Activated CD4-positive, alpha-beta T cell treated with anti-CD3 and anti-CD28 coated beads for 36 hours (primary cell): ENCODE data around the gene PLEKHH1. TPM values are rescaled to one million over a fixed set of nuclear protein-coding genes. Genes with fewer than 3 reads are reported as not detected.

ENCODE experiments used
- ATAC-seq: fragments of 200-7000 bp; cut with Tn5 transposase; one replicate; pipeline ENCODE4 v1.10.0; 2021; ENCODE audit warnings: mild to moderate bottlenecking, moderate library complexity
- CTCF ChIA-PET: fragments of 350-600 bp; sonication (Branson Sonifier 250); formaldehyde crosslinking; loops from one replicate; lab custom pipeline; 2021; ENCODE audit warnings: antibody characterized with exemption; lab: Charles Lee
- POLR2A ChIA-PET: fragments of 350-600 bp; sonication (Branson Sonifier 250); formaldehyde crosslinking; loops from one replicate; lab custom pipeline; 2021; ENCODE audit warnings: antibody characterized with exemption, inconsistent platforms; lab: Charles Lee
- DNase-seq: peaks from one replicate; pipeline ENCODE4 v3.0.0-alpha.2; 2020
- H3K27ac Mint-ChIP-seq: one replicate; pipeline ENCODE4 v1.8.0; 2021; ENCODE audit warnings: mixed read lengths
- H3K27me3 Mint-ChIP-seq: one replicate; pipeline ENCODE4 v1.8.0; 2021; ENCODE audit warnings: mixed read lengths
- H3K36me3 Mint-ChIP-seq: one replicate; pipeline ENCODE4 v1.8.0; 2021; ENCODE audit warnings: low read depth, mixed read lengths
- H3K4me1 Mint-ChIP-seq: one replicate; pipeline ENCODE4 v1.8.0; 2021; ENCODE audit warnings: mixed read lengths
- H3K4me3 Mint-ChIP-seq: one replicate; pipeline ENCODE4 v1.8.0; 2021; ENCODE audit warnings: mild to moderate bottlenecking, moderate library complexity, mixed read lengths
- H3K9me3 Mint-ChIP-seq: one replicate; pipeline ENCODE4 v1.8.0; 2021; ENCODE audit warnings: low read depth, mixed read lengths
- intact Hi-C, 2 experiments: fragments of 100-400 bp; cut with DNase I in 1 of 2; cut with micrococcal nuclease in 1 of 2; formaldehyde crosslinking; loops; one replicate each; pipeline versions ENCODE4 v1.14.2 to v1.15.1; 2022 to 2024; cut with DNase I, micrococcal nuclease
- total RNA-seq, 2 experiments: library from RNA; stranded (reverse); gene quantifications; one replicate each; pipeline ENCODE4 v1.2.3, GENCODE V29; 2021

The PLEKHH1 gene
- total RNA-seq, 2 experiments from 2014 or later = 4.1 to 5.7 TPM

GRCh38 chr14:67512463-67513310 is 20.4 kb upstream of the PLEKHH1 start:
- peaks cover 5% of the 10 kb centered on the region for H3K4me1 Mint-ChIP-seq
- H3K27me3 Mint-ChIP-seq = no peaks in the 10 kb centered on the region
- no peak for DNase-seq
- ChIA-PET CTCF (interaction anchor here (0.6 to 2.2 kb wide), 11 partner anchors 8 to 106 kb away, joined by 3 to 8 read pairs (median 4); no protein-coding TSS in a partner anchor), POLR2A (interaction anchor here (0.6 kb wide), 1 partner anchor 247 kb away, joined by 4 read pairs; no protein-coding TSS in a partner anchor)
- no peak overlapping the region for H3K4me3 Mint-ChIP-seq
- intact Hi-C loops = no loop called here
- H3K27ac Mint-ChIP-seq = no peak overlapping the region
- ATAC-seq = no peak
- H3K9me3 Mint-ChIP-seq = no peaks in the 10 kb centered on the region
- H3K36me3 Mint-ChIP-seq = no peaks in the 10 kb centered on the region

GRCh38 chr14:67513631-67514108 is 19.4 kb upstream of the PLEKHH1 start:
- intact Hi-C loops = loop anchor here (1.0 to 2.0 kb wide), 2 partner anchors 19 to 25 kb away; partner anchors contain the start of genes PLEKHH1 (in 1 of the 2) and TMEM229B (in 1 of the 2)
- peak overlapping the region; percentile 70 for H3K4me3 Mint-ChIP-seq
- H3K9me3 Mint-ChIP-seq = no peaks in the 10 kb centered on the region
- POLR2A ChIA-PET = interaction anchor here (0.6 kb wide), 1 partner anchor 241 kb away, joined by 3 read pairs; no protein-coding TSS in a partner anchor
- ATAC-seq (no peak), DNase-seq (no peak)
- CTCF ChIA-PET = interaction anchor here (0.6 to 1.4 kb wide), 6 partner anchors 12 to 1528 kb away, joined by 3 to 7 read pairs (median 4); partner anchors contain the start of gene PLEKHH1
- no peak overlapping the region for H3K27ac Mint-ChIP-seq
- no peaks in the 10 kb centered on the region for H3K27me3 Mint-ChIP-seq
- H3K4me1 Mint-ChIP-seq = peaks cover 5% of the 10 kb centered on the region
- H3K36me3 Mint-ChIP-seq = no peaks in the 10 kb centered on the region

GRCh38 chr14:67514203-67514607 is 18.9 kb upstream of the PLEKHH1 start:
- no peak for ATAC-seq
- ChIA-PET CTCF (interaction anchor here (0.6 to 1.4 kb wide), 6 partner anchors 11 to 1527 kb away, joined by 3 to 7 read pairs (median 4); partner anchors contain the start of genes ATP6V1D and PLEKHH1), POLR2A (no interaction called here)
- DNase-seq = no peak
- Mint-ChIP-seq H3K27me3 (no peaks in the 10 kb centered on the region), H3K9me3 (no peaks in the 10 kb centered on the region), H3K4me3 (peak overlapping the region; percentile 70), H3K36me3 (no peaks in the 10 kb centered on the region), H3K4me1 (peaks cover 5% of the 10 kb centered on the region), H3K27ac (no peak overlapping the region)
- intact Hi-C loops = loop anchor here (1.0 to 2.0 kb wide), 2 partner anchors 19 to 26 kb away; partner anchors contain the start of genes PLEKHH1 (in 1 of the 2) and TMEM229B (in 1 of the 2)

GRCh38 chr14:67514650-67515385 is 18.3 kb upstream of the PLEKHH1 start:
- ATAC-seq (peak; percentile 65), DNase-seq (peak; percentile 54)
- peak overlapping the region; percentile 70 for H3K27ac Mint-ChIP-seq
- ChIA-PET POLR2A (no interaction called here), CTCF (interaction anchor here (0.7 to 1.4 kb wide), 6 partner anchors 8 to 155 kb away, joined by 3 to 7 read pairs (median 3); partner anchors contain the start of gene ATP6V1D)
- no peaks in the 10 kb centered on the region for H3K9me3 Mint-ChIP-seq
- H3K4me1 Mint-ChIP-seq = peaks cover 5% of the 10 kb centered on the region
- intact Hi-C loops = loop anchor here (1.0 to 2.0 kb wide), 2 partner anchors 18 to 27 kb away; partner anchors contain the start of genes TMEM229B (in 2 of the 2) and PLEKHH1 (in 1 of the 2)
- H3K4me3 Mint-ChIP-seq = peak overlapping the region; percentile 70
- no peaks in the 10 kb centered on the region for H3K36me3 Mint-ChIP-seq
- no peaks in the 10 kb centered on the region for H3K27me3 Mint-ChIP-seq

- CTCF ChIA-PET = interaction anchor here (0.7 to 1.3 kb wide), 5 partner anchors 9 to 56 kb away, joined by 3 to 4 read pairs (median 3); no protein-coding TSS in a partner anchor
- H3K36me3 Mint-ChIP-seq = no peaks in the 10 kb centered on the region
- no peaks in the 10 kb centered on the region for H3K27me3 Mint-ChIP-seq
- DNase-seq = peak; percentile 58
- POLR2A ChIA-PET = no interaction called here
- H3K4me3 Mint-ChIP-seq = peak overlapping the region; percentile 70
- ATAC-seq = peak; percentile 69
- intact Hi-C loops = loop anchor here in 1 of 2 experiments (1.0 to 2.0 kb wide), 2 partner anchors 17 to 27 kb away; partner anchors contain the start of genes PLEKHH1 and TMEM229B
- H3K9me3 Mint-ChIP-seq = no peaks in the 10 kb centered on the region
- H3K4me1 Mint-ChIP-seq = peaks cover 5% of the 10 kb centered on the region
- H3K27ac Mint-ChIP-seq = no peak overlapping the region
These were observed 17.6 kb upstream of the PLEKHH1 start for GRCh38 chr14:67515386-67516079.

GRCh38 chr14:67516676-67517075 is 16.4 kb upstream of the PLEKHH1 start:
- Mint-ChIP-seq H3K4me3 (no peak overlapping the region), H3K9me3 (no peaks in the 10 kb centered on the region), H3K4me1 (peaks cover 5% of the 10 kb centered on the region), H3K27me3 (peaks cover 3% of the 10 kb centered on the region), H3K27ac (no peak overlapping the region), H3K36me3 (no peaks in the 10 kb centered on the region)
- ChIA-PET CTCF (interaction anchor here (0.6 to 1.5 kb wide), 5 partner anchors 9 to 74 kb away, joined by 3 to 4 read pairs (median 3); no protein-coding TSS in a partner anchor), POLR2A (no interaction called here)
- DNase-seq (no peak), ATAC-seq (no peak)
- intact Hi-C loops = no loop called here

GRCh38 chr14:67517083-67517482 is 16.0 kb upstream of the PLEKHH1 start:
- no peak overlapping the region for H3K27ac Mint-ChIP-seq
- H3K4me1 Mint-ChIP-seq = peaks cover 5% of the 10 kb centered on the region
- peaks cover 4% of the 10 kb centered on the region for H3K27me3 Mint-ChIP-seq
- ATAC-seq (no peak), DNase-seq (no peak)
- H3K36me3 Mint-ChIP-seq = no peaks in the 10 kb centered on the region
- intact Hi-C loops = no loop called here
- H3K9me3 Mint-ChIP-seq = no peaks in the 10 kb centered on the region
- H3K4me3 Mint-ChIP-seq = no peak overlapping the region
- ChIA-PET POLR2A (no interaction called here), CTCF (interaction anchor here (0.9 to 1.5 kb wide), 2 partner anchors 9 to 10 kb away, joined by 3 to 4 read pairs; no protein-coding TSS in a partner anchor)

GRCh38 chr14:67519406-67519805 is 13.7 kb upstream of the PLEKHH1 start:
- peaks cover 2% of the 10 kb centered on the region for H3K4me1 Mint-ChIP-seq
- POLR2A ChIA-PET = no interaction called here
- peaks cover 8% of the 10 kb centered on the region for H3K27me3 Mint-ChIP-seq
- no peaks in the 10 kb centered on the region for H3K36me3 Mint-ChIP-seq
- no peaks in the 10 kb centered on the region for H3K9me3 Mint-ChIP-seq
- intact Hi-C loops = no loop called here
- no peak overlapping the region for H3K27ac Mint-ChIP-seq
- H3K4me3 Mint-ChIP-seq = no peak overlapping the region
- CTCF ChIA-PET = interaction anchor here (1.0 to 1.4 kb wide), 3 partner anchors 11 to 92 kb away, joined by 3 to 4 read pairs (median 4); no protein-coding TSS in a partner anchor
- DNase-seq (no peak), ATAC-seq (no peak)

- H3K4me3 Mint-ChIP-seq = no peak overlapping the region
- CTCF ChIA-PET = interaction anchor here (0.7 to 1.4 kb wide), 6 partner anchors 9 to 184 kb away, joined by 3 to 6 read pairs (median 3); no protein-coding TSS in a partner anchor
- no peak for DNase-seq
- intact Hi-C loops = loop anchor here in 1 of 2 experiments (10.0 kb wide), 2 partner anchors 96 to 144 kb away; no protein-coding TSS in a partner anchor
- H3K4me1 Mint-ChIP-seq = no peaks in the 10 kb centered on the region
- ATAC-seq = no peak
- no peak overlapping the region for H3K27ac Mint-ChIP-seq
- peaks cover 13% of the 10 kb centered on the region for H3K27me3 Mint-ChIP-seq
- no peaks in the 10 kb centered on the region for H3K36me3 Mint-ChIP-seq
- no peaks in the 10 kb centered on the region for H3K9me3 Mint-ChIP-seq
- POLR2A ChIA-PET = no interaction called here
These were observed 12.6 kb upstream of the PLEKHH1 start for GRCh38 chr14:67520482-67520881.

- ATAC-seq = no peak
- H3K4me3 Mint-ChIP-seq = no peak overlapping the region
- H3K27me3 Mint-ChIP-seq = peaks cover 16% of the 10 kb centered on the region
- intact Hi-C loops = loop anchor here in 1 of 2 experiments (10.0 kb wide), 2 partner anchors 97 to 143 kb away; no protein-coding TSS in a partner anchor
- H3K36me3 Mint-ChIP-seq = no peaks in the 10 kb centered on the region
- H3K27ac Mint-ChIP-seq = no peak overlapping the region
- H3K4me1 Mint-ChIP-seq = no peaks in the 10 kb centered on the region
- no peak for DNase-seq
- CTCF ChIA-PET = interaction anchor here (0.7 kb wide), 1 partner anchor 48 kb away, joined by 6 read pairs; no protein-coding TSS in a partner anchor
- H3K9me3 Mint-ChIP-seq = no peaks in the 10 kb centered on the region
- POLR2A ChIA-PET = no interaction called here
These were observed 10.8 kb upstream of the PLEKHH1 start for GRCh38 chr14:67522270-67522669.
